Mononuclear cell (primary cell): ENCODE measurements around the gene CTSV. TPM values are rescaled to one million over a fixed set of nuclear protein-coding genes. Genes with fewer than 3 reads are reported as not detected.
"Not testable (repeated sequence)": the region's sequence is repeated elsewhere in the genome, so short reads cannot be mapped to it uniquely, and the experiment has no call there.

ENCODE experiments used
- H3K27me3 ChIP-seq: 2 replicates; pipeline ENCODE4 v1.6.0; 2011; ENCODE audit warnings: low read length, control low read depth; ENCODE audit not compliant: insufficient read depth
- H3K4me1 ChIP-seq: 2 replicates; pipeline ENCODE4 v1.5.1; 2011; ENCODE audit warnings: mild to moderate bottlenecking, low read length, control low read depth; ENCODE audit not compliant: insufficient read depth
- H3K4me3 ChIP-seq: 2 replicates; pipeline ENCODE4 v1.5.1; 2011; ENCODE audit warnings: mild to moderate bottlenecking, low read length, moderate library complexity
- H3K9me3 ChIP-seq: 2 replicates; pipeline ENCODE4 v1.5.1; 2011; ENCODE audit warnings: low read depth, mild to moderate bottlenecking, control low read depth, low read length
- total RNA-seq: library from RNA; depleted of rRNA; stranded (reverse); fragments of >200 nt; gene quantifications from one replicate; pipeline ENCODE4 v1.2.3, GENCODE V29; 2012

The CTSV gene
- total RNA-seq, 1 donor, result 0.10 TPM

DNA sequence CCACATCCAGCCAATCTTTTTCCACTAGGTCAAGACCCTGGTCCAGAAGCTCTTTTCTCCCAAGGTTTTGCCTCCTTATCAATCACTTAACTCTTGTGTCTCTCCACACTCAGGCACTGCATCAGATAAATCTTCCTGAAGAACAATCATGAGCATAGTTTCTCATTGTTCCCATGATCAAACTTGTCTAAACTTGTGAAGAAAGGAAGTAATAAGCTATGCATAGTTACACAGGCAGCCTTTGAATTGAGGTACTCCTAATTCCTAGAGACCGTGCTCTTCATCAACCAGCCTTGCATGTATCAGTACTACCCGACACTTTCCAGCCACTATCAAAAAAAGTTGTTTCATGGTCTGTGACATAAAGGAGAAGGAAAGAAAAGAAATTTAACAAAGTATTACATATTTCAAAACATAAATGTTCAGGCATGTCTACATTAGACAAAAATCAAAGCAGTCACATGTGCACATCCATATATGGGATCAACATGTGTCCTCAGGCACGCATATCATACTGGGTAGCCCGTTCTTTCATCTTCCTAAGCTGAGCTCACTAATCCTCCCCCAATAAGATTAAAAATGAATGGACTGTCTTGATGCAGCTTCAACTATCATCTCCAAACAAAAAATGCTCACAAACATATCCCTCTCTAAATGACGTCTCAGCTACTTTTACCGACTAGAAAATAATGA is 41.8 kb downstream of the CTSV start:
- not testable (repeated sequence) for H3K4me3 ChIP-seq, H3K4me1 ChIP-seq

DNA sequence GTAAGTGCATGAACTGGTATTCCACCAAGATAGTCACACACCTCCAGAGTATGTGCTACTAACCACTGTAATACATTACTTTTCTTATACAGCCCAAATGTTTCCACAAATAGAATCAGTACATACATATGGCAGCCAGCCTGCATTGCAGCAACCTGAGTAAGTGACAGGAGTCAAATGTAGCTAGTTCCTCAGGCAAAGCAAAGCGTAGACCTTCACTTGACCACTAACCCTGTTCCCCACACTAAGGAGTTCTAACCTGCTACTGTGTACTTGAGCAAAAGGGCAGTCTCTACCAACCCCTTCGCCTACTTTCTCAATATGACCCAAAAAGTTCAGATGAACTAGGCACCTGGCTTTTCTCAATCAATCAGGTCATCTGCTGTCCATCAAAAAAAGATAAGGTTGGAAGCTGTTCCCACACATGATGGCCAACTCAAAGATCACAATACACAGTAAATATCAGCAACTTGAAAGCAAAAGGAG is 44.4 kb downstream of the CTSV start:
- H3K9me3 ChIP-seq, H3K4me1 ChIP-seq, H3K27me3 ChIP-seq, H3K4me3 ChIP-seq: not testable (repeated sequence)

More for the DNA sequence above, 41.8 kb downstream of the CTSV start:
- not testable (repeated sequence) for H3K27me3 ChIP-seq, H3K9me3 ChIP-seq

DNA sequence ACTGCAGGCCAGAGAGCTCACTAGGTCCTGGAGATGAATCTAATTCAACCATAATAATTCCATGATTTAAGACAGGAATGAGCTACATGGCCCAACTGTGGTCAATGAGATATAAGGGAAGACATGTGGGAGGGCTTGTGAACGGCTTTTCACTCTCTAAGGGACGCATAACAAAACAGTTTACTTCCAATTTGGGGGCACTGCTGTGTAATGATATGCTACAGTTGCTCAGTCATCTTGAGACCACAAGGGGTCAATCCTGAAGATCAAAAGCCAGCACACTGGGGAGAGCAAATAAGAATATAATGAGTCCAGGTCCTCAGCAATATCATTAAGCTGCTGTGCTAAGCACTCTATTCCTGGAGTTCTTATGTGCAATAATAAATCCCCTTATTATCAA is 46.6 kb downstream of the CTSV start:
- not testable (repeated sequence) for H3K4me3 ChIP-seq, H3K4me1 ChIP-seq, H3K9me3 ChIP-seq, H3K27me3 ChIP-seq

DNA sequence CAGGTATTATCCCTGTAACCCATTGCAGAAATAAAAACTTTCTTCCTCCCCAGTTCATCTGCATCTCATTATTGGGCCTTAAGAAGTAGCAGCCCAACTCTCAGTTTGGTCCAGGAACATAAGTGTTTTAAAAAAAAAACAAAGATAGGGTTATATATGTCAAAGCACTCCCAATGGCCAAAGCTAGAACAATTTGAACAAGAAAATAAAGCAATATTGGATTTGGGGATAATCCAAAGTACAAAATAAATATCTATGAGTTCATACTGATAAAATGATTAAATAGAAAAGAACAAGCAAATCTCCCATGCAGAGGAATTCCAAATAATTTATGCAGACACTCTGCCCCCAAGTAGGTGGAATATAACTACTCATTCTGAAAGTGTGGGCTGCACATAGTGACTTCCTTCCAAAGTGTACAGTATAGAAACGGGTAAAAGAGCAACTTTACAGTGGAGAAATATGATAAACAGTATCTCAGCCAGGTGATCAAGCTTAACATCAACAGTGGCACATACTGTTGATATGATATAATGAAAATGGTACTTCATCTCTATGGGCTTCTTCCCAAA is 49.1 kb downstream of the CTSV start:
- not testable (repeated sequence) for H3K4me1 ChIP-seq, H3K9me3 ChIP-seq, H3K27me3 ChIP-seq, H3K4me3 ChIP-seq

DNA sequence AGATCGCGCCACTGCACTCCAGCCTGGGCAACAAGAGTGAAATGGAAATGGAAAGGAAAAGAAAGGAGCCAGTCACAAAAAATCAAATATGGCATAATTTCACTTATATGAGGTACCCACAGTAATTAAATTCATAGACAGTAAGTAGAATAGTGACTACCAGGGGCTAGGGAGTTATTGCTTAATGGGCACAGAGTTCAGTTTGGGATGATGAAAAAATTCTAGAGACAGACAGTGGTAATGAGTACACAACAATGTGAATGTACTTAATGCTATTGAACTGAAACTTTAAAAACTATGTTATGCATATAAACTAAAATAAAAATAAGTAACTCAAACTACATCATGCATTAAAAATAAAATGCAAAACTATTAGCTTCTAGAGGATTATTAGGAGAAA is 54.1 kb downstream of the CTSV start:
- H3K27me3 ChIP-seq, H3K4me1 ChIP-seq, H3K4me3 ChIP-seq, H3K9me3 ChIP-seq: not testable (repeated sequence)

DNA sequence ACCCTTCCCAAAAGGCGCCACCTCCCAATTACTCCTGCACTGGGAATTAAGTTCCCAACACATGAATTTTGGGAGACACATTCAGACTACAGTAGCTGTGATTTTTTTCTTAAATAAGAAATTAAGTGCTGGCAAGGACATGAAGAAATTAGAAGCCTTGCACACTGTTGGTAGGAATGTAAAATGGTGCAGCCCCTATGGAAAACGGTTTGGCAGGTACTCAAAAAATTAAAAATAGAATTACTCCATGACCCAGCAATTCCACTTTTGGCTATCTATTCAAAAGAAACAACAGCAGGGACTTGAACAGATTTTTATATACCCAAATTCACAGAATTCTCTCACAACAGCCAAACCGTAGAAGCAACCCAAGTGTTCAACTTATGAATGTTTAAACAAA is 54.8 kb downstream of the CTSV start:
- H3K4me3 ChIP-seq, H3K9me3 ChIP-seq, H3K4me1 ChIP-seq, H3K27me3 ChIP-seq: not testable (repeated sequence)

DNA sequence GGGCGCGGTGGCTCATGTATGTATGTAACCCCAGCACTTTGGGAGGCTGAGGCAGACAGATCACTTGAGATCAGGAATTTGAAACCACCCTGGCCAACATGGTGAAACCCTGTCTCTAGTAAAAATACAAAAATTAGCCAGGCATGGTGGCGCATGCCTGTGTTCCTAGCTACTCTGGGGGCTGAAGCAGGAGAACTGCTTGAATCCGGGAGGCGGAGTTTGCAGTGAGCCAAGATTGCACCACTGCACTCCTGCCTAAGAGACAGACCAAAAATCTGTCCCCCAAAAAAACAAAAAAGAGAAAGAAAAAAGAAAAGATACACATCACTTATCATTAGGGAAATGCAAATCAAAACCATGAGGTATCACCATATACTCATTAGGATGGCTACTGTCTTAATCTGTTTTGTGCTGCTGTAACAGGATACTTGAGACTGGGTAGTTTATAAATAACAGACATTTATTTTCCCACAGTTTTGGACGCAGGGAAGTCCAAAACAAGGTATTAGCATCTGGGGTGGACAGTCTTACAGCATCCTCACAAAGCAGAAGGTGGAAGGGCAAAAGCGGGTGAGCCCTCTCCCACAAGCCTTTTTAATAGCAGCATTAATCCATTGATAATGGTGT is 55.3 kb downstream of the CTSV start:
- not testable (repeated sequence) for H3K4me3 ChIP-seq, H3K4me1 ChIP-seq, H3K27me3 ChIP-seq, H3K9me3 ChIP-seq

Other genes starting within 250 kb of the CTSV start
- 5.9 TPM for gene ZNF782, start 184.6 kb downstream of the CTSV start, total RNA-seq
- gene NUTM2G, start 110.3 kb downstream of the CTSV start, total RNA-seq, result not detected